Right lobe of liver (tissue), 6 donors: ENCODE results near the gene CASR. TPM values are rescaled to one million over a fixed set of nuclear protein-coding genes. Genes with fewer than 3 reads are reported as not detected.

Experiments used
- ATAC-seq, 4 donors: fragments of 200-7000 bp; cut with Tn5 transposase; one replicate each; pipeline ENCODE4 v1.9.1; 2020; ENCODE audit warnings: mild to moderate bottlenecking in 4 of 4, moderate library complexity in 4 of 4
- DNase-seq, 3 donors: peaks; one replicate each; pipeline ENCODE4 v3.0.0-alpha.2; 2020
- H3K27ac ChIP-seq, 3 donors: fragments of 200-600 bp; one replicate each; pipeline ENCODE4 v1.8.0; 2022
- H3K27me3 ChIP-seq, 2 donors: fragments of 200-600 bp; one replicate each; pipeline ENCODE4 v1.8.0; 2022
- H3K36me3 ChIP-seq, 4 donors: fragments of 200-600 bp; sonication (generic) in 1 of 4; one replicate each; pipeline versions ENCODE4 v1.5.1 to v1.8.0; 2017 to 2022; ENCODE audit warnings: control low read depth in 1 of 4
- H3K4me1 ChIP-seq, 4 donors: fragments of 200-600 bp; sonication (generic) in 1 of 4; one replicate each; pipeline versions ENCODE4 v1.5.1 to v1.8.0; 2017 to 2022; ENCODE audit warnings: control low read depth in 1 of 4
- H3K4me3 ChIP-seq, 3 donors: fragments of 200-600 bp; one replicate each; pipeline ENCODE4 v1.8.0; 2022
- H3K9me3 ChIP-seq, 4 donors: fragments of 200-600 bp; sonication (generic) in 1 of 4; one replicate each; pipeline versions ENCODE4 v1.5.1 to v1.8.0; 2017 to 2022; ENCODE audit warnings: control low read depth in 1 of 4
- POLR2A ChIP-seq: fragments of 450-650 bp; IDR thresholded peaks from one replicate; pipeline ENCODE4 v1.6.1; 2017; ENCODE audit warnings: antibody characterized with exemption, mild to moderate bottlenecking
- WGBS: methylation state at CpG from one replicate; pipeline ENCODE4 v1.1.6; 2018; ENCODE audit warnings: low coverage, low lambda C conversion rate; ENCODE audit not compliant: insufficient coverage; ENCODE audit errors: missing lambda C conversion rate; 5-methylcytosine and 5-hydroxymethylcytosine counted together
- intact Hi-C, 2 donors: fragments of 100-400 bp; cut with DNase I; formaldehyde crosslinking; loops; one replicate each; pipeline versions ENCODE4 v1.11.2 to v1.14.1; 2022
- total RNA-seq, 6 experiments: library from RNA; depleted of rRNA in 2 of 6; stranded (reverse); fragments of >200 nt in 2 of 6; fragmentation: NEBNext Ultra II Directional in 3 of 6; extraction: Animal tissue kit (Norgen Biotek cat#: 25700) in 3 of 6; gene quantifications; one replicate each; pipeline versions ENCODE4 v1.1.0 to v1.2.4, GENCODE V29; 2016 to 2023
- TF ChIP-seq, protein P1 (sequence below), 4 donors: fragments of 200-600 bp in 3 of 4; fragments of 450-650 bp in 1 of 4; IDR thresholded peaks; one replicate each; pipeline versions ENCODE4 v1.5.1 to v1.8.0; 2016 to 2022; ENCODE audit warnings: antibody characterized with exemption in 4 of 4, mild to moderate bottlenecking in 2 of 4
- donor health status: DM: no; HTN: yes; CAD: no.
- donor health status: DM: no; HTN: no; CAD: no.
- donor health status: DM: no; HTN: no; CAD: no.
- donor health status: DM: no; HTN: yes; CAD: no.
- donor health status: DM: no; HTN: yes; CAD: no.

Gene CASR
- total RNA-seq, 6 experiments from 2014 or later, result 0.06 to 0.16 (median 0.13) TPM; not detected in 1

DNA sequence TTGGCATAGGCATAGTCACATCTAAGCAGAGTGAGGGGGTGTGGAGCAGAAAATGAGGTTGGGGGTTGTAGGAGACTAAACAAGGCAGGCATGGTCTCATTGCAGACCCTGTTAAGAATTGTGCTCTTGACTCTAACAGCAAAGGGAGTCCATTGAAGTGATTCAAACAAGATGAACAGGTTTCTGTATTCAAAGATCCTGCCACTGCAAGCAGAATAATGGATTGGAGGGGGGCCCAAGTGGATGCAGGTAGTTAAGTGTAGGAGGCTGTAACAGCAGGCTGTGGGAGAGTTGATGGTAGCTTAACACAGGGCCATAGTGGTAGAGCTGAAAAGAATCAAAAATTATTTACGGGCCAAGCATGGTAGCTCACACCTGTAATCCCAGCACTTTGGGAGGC, 34.4 kb downstream of the CASR start:
- intact Hi-C loops, result no loop called here
- Histone ChIP-seq H3K4me3 (no peak overlapping the region), H3K9me3 (no peaks in the 10 kb centered on the region), H3K27me3 (no peaks in the 10 kb centered on the region), H3K4me1 (peaks cover 0 to 8% (median 0%) of the 10 kb centered on the region in 4 donors), H3K27ac (no peak overlapping the region), H3K36me3 (no peaks in the 10 kb centered on the region)
- WGBS, result 70% methylated on average over 1 of the region's 1 CpG
- TF ChIP-seq POLR2A, result no peak
- TF ChIP-seq, protein P1, sequence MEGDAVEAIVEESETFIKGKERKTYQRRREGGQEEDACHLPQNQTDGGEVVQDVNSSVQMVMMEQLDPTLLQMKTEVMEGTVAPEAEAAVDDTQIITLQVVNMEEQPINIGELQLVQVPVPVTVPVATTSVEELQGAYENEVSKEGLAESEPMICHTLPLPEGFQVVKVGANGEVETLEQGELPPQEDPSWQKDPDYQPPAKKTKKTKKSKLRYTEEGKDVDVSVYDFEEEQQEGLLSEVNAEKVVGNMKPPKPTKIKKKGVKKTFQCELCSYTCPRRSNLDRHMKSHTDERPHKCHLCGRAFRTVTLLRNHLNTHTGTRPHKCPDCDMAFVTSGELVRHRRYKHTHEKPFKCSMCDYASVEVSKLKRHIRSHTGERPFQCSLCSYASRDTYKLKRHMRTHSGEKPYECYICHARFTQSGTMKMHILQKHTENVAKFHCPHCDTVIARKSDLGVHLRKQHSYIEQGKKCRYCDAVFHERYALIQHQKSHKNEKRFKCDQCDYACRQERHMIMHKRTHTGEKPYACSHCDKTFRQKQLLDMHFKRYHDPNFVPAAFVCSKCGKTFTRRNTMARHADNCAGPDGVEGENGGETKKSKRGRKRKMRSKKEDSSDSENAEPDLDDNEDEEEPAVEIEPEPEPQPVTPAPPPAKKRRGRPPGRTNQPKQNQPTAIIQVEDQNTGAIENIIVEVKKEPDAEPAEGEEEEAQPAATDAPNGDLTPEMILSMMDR (IDR thresholded peaks at IDR 0.05), result no peak
- ATAC-seq (no peak), DNase-seq (no peak)

DNA sequence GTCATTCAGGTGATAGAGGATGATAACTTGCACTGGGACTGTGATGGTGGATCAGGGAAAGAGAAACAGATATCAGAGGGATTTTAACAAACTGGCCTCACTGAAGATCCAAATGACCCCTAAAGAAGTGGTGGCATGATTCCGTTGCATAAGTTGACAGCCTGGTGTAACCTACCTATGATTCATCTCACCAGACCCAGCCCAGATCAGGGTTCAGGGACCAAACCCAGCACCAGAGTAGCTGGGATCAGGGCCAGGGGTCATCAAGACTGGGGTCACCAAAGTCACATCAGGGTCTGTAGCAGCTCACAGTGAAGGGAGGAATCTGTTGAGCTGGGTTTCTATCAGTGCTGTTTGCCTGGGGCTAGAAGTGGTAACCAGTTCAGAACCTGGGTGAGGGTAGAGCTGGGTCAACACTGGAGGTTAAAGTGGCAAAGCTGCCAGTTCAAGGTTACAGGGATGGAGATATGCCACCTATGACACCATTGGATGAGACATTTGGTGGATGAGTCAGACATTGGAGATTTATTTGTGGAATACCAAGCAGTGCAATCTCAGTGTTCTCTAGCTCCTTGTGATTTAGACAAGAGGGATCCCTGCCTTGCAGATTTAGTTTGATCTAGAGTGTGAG, 35.9 kb downstream of the CASR start:
- no peaks in the 10 kb centered on the region for H3K36me3 ChIP-seq
- peak in 1 of 3 donors; percentile 15 for DNase-seq
- no CpG with 5 or more reads among the region's 1 CpG for WGBS
- H3K4me3 ChIP-seq, result no peak overlapping the region
- no peaks in the 10 kb centered on the region for H3K9me3 ChIP-seq
- no peak overlapping the region for H3K27ac ChIP-seq
- H3K4me1 ChIP-seq, result peaks cover 0 to 8% (median 0%) of the 10 kb centered on the region in 4 donors
- H3K27me3 ChIP-seq, result no peaks in the 10 kb centered on the region
- intact Hi-C loops, result no loop called here
- TF ChIP-seq POLR2A, result no peak
- TF ChIP-seq, protein P1 (IDR thresholded peaks at IDR 0.05), result no peak
- ATAC-seq, result peak in 3 of 4 donors; percentile 23 to 73 (median 65)

- H3K4me3 ChIP-seq, result no peak overlapping the region
- whole genome bisulfite sequencing, result 90% methylated on average over 2 of the region's 23 CpGs
- H3K36me3 ChIP-seq, result no peaks in the 10 kb centered on the region
- H3K4me1 ChIP-seq, result no peaks in the 10 kb centered on the region
- no peak overlapping the region for H3K27ac ChIP-seq
- DNase-seq, result peak in 1 of 3 donors; percentile 43
- H3K27me3 ChIP-seq, result no peaks in the 10 kb centered on the region
- intact Hi-C loops, result no loop called here
- no peaks in the 10 kb centered on the region for H3K9me3 ChIP-seq
- TF ChIP-seq, protein P1 (IDR thresholded peaks at IDR 0.05), result no peak
- no peak for ATAC-seq
Observed at GRCh38 chr3:122227036-122227781, 43.7 kb downstream of the CASR start.

- 87% methylated on average over 9 of the region's 23 CpGs for WGBS
- no peaks in the 10 kb centered on the region for H3K4me1 ChIP-seq
- TF ChIP-seq, protein P1 (IDR thresholded peaks at IDR 0.05), result no peak
- no peaks in the 10 kb centered on the region for H3K9me3 ChIP-seq
- H3K27me3 ChIP-seq, result no peaks in the 10 kb centered on the region
- H3K27ac ChIP-seq, result no peak overlapping the region
- intact Hi-C loops, result no loop called here
- H3K36me3 ChIP-seq, result no peaks in the 10 kb centered on the region
- DNase-seq (no peak), ATAC-seq (no peak)
- H3K4me3 ChIP-seq, result no peak overlapping the region
Observed at GRCh38 chr3:122230174-122230573, 46.7 kb downstream of the CASR start.
